CD8-positive, alpha-beta memory T cell (primary cell): ENCODE data around the gene ZNF618. TPM values are rescaled to one million over a fixed set of nuclear protein-coding genes. Genes with fewer than 3 reads are reported as not detected.

Source experiments
- CTCF ChIA-PET: fragments of 350-600 bp; sonication (Branson Sonifier 250); formaldehyde crosslinking; loops from one replicate; lab custom pipeline; 2021; ENCODE audit warnings: antibody characterized with exemption; lab: Charles Lee
- POLR2A ChIA-PET: fragments of 350-600 bp; sonication (Branson Sonifier 250); formaldehyde crosslinking; loops from one replicate; lab custom pipeline; 2021; ENCODE audit warnings: antibody characterized with exemption; lab: Charles Lee
- DNase-seq, 5 donors: peaks; one replicate each; pipeline versions ENCODE4 v3.0.0 to v3.0.0-alpha.2; 2020 to 2022; ENCODE audit warnings: mixed read lengths in 1 of 5
- H3K27ac ChIP-seq: one replicate; pipeline ENCODE4 v1.7.0; 2013; ENCODE audit warnings: low read depth, mild to moderate bottlenecking, low read length, moderate library complexity
- H3K27me3 ChIP-seq: 2 replicates; pipeline ENCODE4 v1.7.0; 2013; ENCODE audit warnings: low read length, mild to moderate bottlenecking; ENCODE audit not compliant: insufficient read depth, poor library complexity, severe bottlenecking
- H3K36me3 ChIP-seq: 2 replicates; pipeline ENCODE4 v1.7.0; 2013; ENCODE audit warnings: mild to moderate bottlenecking, low read length, moderate library complexity; ENCODE audit not compliant: insufficient read depth
- H3K4me1 ChIP-seq: 2 replicates; pipeline ENCODE4 v1.7.0; 2013; ENCODE audit warnings: mild to moderate bottlenecking, low read length, moderate library complexity; ENCODE audit not compliant: insufficient read depth
- H3K4me3 ChIP-seq: 2 replicates; pipeline ENCODE4 v1.7.0; 2013; ENCODE audit warnings: mild to moderate bottlenecking, low read length
- H3K9me3 ChIP-seq: 2 replicates; pipeline ENCODE4 v1.7.0; 2013; ENCODE audit warnings: mild to moderate bottlenecking, low read length
- H3K27ac Mint-ChIP-seq, 8 donors: one replicate each; pipeline ENCODE4 v1.8.0; 2020 to 2021; ENCODE audit warnings: mixed read lengths in 8 of 8, mild to moderate bottlenecking in 6 of 8, inconsistent platforms in 3 of 8, moderate library complexity in 3 of 8
- H3K27me3 Mint-ChIP-seq, 2 donors: one replicate each; pipeline ENCODE4 v1.8.0; 2020 to 2021; ENCODE audit warnings: mixed read lengths in 2 of 2, mild to moderate bottlenecking in 1 of 2, moderate library complexity in 1 of 2
- H3K36me3 Mint-ChIP-seq, 3 donors: one replicate each; pipeline ENCODE4 v1.8.0; 2020 to 2021; ENCODE audit warnings: mixed read lengths in 3 of 3, inconsistent platforms in 1 of 3, mild to moderate bottlenecking in 1 of 3
- H3K4me1 Mint-ChIP-seq, 3 donors: one replicate each; pipeline ENCODE4 v1.8.0; 2020 to 2021; ENCODE audit warnings: mixed read lengths in 3 of 3, inconsistent platforms in 1 of 3, mild to moderate bottlenecking in 1 of 3
- H3K4me3 Mint-ChIP-seq, 7 donors: one replicate each; pipeline ENCODE4 v1.8.0; 2020 to 2021; ENCODE audit warnings: mixed read lengths in 7 of 7, mild to moderate bottlenecking in 6 of 7, moderate library complexity in 4 of 7, inconsistent platforms in 2 of 7
- H3K9me3 Mint-ChIP-seq, 5 donors: one replicate each; pipeline ENCODE4 v1.8.0; 2020 to 2022; ENCODE audit warnings: mixed read lengths in 5 of 5, mild to moderate bottlenecking in 3 of 5, moderate library complexity in 2 of 5, inconsistent platforms in 1 of 5
- polyA plus RNA-seq: library from polyadenylated mRNA; unstranded; fragments of 300-500 nt; fragmentation: Illumina TruSeq; gene quantifications from one replicate; pipeline ENCODE4 v1.2.3, GENCODE V29; 2021
- total RNA-seq, 2 experiments: library from RNA; stranded (reverse); gene quantifications; one replicate each; pipeline ENCODE4 v1.2.3, GENCODE V29; 2021

The ZNF618 gene
- total and polyA plus RNA-seq, 3 experiments from 2014 or later, result 0.55 to 1.2 (median 0.57) TPM

DNA sequence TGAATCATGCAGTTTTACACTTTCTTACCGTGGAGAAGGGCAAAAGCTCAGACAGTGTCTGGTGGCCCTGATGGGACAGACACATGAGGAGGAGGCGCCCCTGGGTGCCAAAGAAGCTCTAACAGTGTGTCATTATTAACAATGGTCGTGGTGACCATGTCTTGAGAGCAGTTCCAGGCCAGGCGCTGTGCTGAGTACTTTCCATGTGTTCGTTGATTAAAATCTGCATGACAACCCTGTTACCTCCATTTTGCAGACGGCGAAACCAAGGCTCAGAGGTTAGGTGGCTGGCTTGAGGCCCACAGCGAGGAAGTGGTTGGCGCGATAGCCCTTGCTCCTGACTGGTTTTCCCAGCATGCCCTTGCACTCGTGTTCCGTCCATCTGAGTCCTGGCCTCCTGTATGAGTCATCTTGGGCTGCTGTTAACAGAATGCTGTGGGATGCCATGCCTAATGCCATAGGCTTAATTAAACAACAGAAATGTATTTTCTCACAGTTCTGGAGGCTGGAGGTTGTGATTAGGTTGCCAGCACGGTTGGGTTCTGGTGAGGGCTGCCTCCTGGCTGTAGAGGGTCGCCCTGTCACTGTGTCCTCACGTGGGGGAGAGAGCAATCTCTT is 110.0 kb downstream of the ZNF618 start:
- no peaks in the 10 kb centered on the region for H3K36me3 ChIP-seq
- H3K27me3 ChIP-seq, result no peaks in the 10 kb centered on the region
- Mint-ChIP-seq H3K36me3 (peaks cover 0 to 9% (median 0%) of the 10 kb centered on the region in 3 donors), H3K4me3 (no peak overlapping the region), H3K27ac (no peak overlapping the region), H3K9me3 (peaks cover 0 to 3% (median 0%) of the 10 kb centered on the region in 5 donors), H3K4me1 (no peaks in the 10 kb centered on the region), H3K27me3 (no peaks in the 10 kb centered on the region)
- H3K4me3 ChIP-seq, result no peak overlapping the region
- ChIA-PET POLR2A (no interaction called here), CTCF (no interaction called here)
- DNase-seq, result no peak
- no peaks in the 10 kb centered on the region for H3K9me3 ChIP-seq
- no peak overlapping the region for H3K27ac ChIP-seq
- H3K4me1 ChIP-seq, result no peaks in the 10 kb centered on the region

DNA sequence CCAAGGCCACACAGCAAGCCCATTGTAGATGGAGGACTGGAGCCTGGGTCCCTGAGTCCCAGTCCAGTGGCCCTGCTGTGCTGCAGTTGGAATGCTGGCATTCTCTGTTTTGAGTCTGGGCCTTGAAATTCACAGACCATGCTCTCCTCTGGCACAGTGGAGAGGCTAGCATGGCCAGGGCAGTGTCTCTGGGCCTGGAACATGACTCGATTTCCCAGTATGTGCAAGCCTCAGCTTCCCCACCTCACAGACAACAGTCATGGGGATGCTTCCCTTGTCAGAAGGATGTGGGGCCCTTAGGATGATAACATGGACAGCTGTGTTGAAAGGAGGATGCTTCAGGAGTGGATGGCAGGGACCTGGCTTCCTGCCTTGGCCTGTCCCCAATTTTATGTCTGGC is 110.8 kb downstream of the ZNF618 start:
- no peaks in the 10 kb centered on the region for H3K27me3 Mint-ChIP-seq
- no peak overlapping the region for H3K27ac Mint-ChIP-seq
- H3K4me3 Mint-ChIP-seq, result no peak overlapping the region
- H3K4me3 ChIP-seq, result no peak overlapping the region
- POLR2A ChIA-PET, result no interaction called here
- H3K27me3 ChIP-seq, result no peaks in the 10 kb centered on the region
- H3K4me1 Mint-ChIP-seq, result peaks cover 0 to 1% (median 0%) of the 10 kb centered on the region in 3 donors
- H3K9me3 Mint-ChIP-seq, result peaks cover 0 to 3% (median 0%) of the 10 kb centered on the region in 5 donors
- no peaks in the 10 kb centered on the region for H3K9me3 ChIP-seq
- H3K36me3 Mint-ChIP-seq, result peaks cover 0 to 9% (median 0%) of the 10 kb centered on the region in 3 donors
- DNase-seq, result no peak
- CTCF ChIA-PET, result no interaction called here
- no peaks in the 10 kb centered on the region for H3K4me1 ChIP-seq
- H3K27ac ChIP-seq, result no peak overlapping the region
- H3K36me3 ChIP-seq, result no peaks in the 10 kb centered on the region

DNA sequence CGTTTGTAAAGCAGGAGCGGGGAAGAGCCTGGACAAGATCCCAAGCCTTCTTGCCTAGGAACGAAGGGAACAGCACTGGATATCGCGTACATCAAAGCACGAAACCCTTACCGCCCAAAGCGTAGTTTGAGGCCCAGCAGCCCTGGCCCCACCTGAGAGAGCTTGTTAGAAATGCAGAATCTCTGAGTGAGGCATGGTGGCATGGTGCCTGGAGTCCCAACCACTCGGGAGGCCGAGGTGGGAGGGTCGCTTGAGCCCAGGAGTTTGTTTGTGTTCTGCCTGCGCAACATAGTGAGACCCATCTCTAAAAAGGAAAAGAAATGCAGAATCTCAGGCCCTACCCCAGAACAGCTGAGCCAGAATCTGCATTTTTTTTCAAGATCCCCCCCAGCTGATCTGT is 111.4 kb downstream of the ZNF618 start:
- H3K9me3 Mint-ChIP-seq, result peaks cover 0 to 3% (median 0%) of the 10 kb centered on the region in 5 donors
- ChIA-PET CTCF (no interaction called here), POLR2A (no interaction called here)
- H3K4me3 Mint-ChIP-seq, result no peak overlapping the region
- Histone ChIP-seq H3K27ac (no peak overlapping the region), H3K36me3 (no peaks in the 10 kb centered on the region), H3K4me1 (no peaks in the 10 kb centered on the region), H3K9me3 (no peaks in the 10 kb centered on the region), H3K4me3 (no peak overlapping the region), H3K27me3 (no peaks in the 10 kb centered on the region)
- H3K4me1 Mint-ChIP-seq, result peaks cover 0 to 6% (median 0%) of the 10 kb centered on the region in 3 donors
- H3K36me3 Mint-ChIP-seq, result peaks cover 0 to 9% (median 0%) of the 10 kb centered on the region in 3 donors
- H3K27me3 Mint-ChIP-seq, result no peaks in the 10 kb centered on the region
- H3K27ac Mint-ChIP-seq, result no peak overlapping the region
- DNase-seq, result no peak

- Histone ChIP-seq H3K4me1 (no peaks in the 10 kb centered on the region), H3K9me3 (no peaks in the 10 kb centered on the region), H3K27me3 (no peaks in the 10 kb centered on the region), H3K27ac (no peak overlapping the region), H3K4me3 (no peak overlapping the region), H3K36me3 (no peaks in the 10 kb centered on the region)
- ChIA-PET POLR2A (no interaction called here), CTCF (no interaction called here)
- Mint-ChIP-seq H3K27ac (peak overlapping the region in 1 of 8 donors; percentile 59), H3K9me3 (peaks cover 0 to 3% (median 0%) of the 10 kb centered on the region in 5 donors), H3K4me1 (peaks cover 0 to 11% (median 0%) of the 10 kb centered on the region in 3 donors), H3K36me3 (peaks cover 0 to 9% (median 0%) of the 10 kb centered on the region in 3 donors), H3K4me3 (no peak overlapping the region), H3K27me3 (peaks cover 0 to 1% of the 10 kb centered on the region in 2 donors)
- no peak for DNase-seq
Measured at GRCh38 chr9:113988385-113989016, 112.4 kb downstream of the ZNF618 start.

GRCh38 chr9:113989017-113989713 is 113.1 kb downstream of the ZNF618 start:
- Histone ChIP-seq H3K27me3 (no peaks in the 10 kb centered on the region), H3K9me3 (no peaks in the 10 kb centered on the region), H3K27ac (no peak overlapping the region), H3K4me3 (no peak overlapping the region), H3K36me3 (no peaks in the 10 kb centered on the region), H3K4me1 (no peaks in the 10 kb centered on the region)
- DNase-seq, result no peak
- Mint-ChIP-seq H3K4me1 (peaks cover 0 to 15% (median 2%) of the 10 kb centered on the region in 3 donors), H3K27ac (no peak overlapping the region), H3K36me3 (peaks cover 0 to 9% (median 0%) of the 10 kb centered on the region in 3 donors), H3K4me3 (no peak overlapping the region), H3K9me3 (peaks cover 0 to 3% (median 0%) of the 10 kb centered on the region in 5 donors), H3K27me3 (peaks cover 0 to 1% of the 10 kb centered on the region in 2 donors)
- CTCF ChIA-PET, result no interaction called here
- POLR2A ChIA-PET, result no interaction called here

DNA sequence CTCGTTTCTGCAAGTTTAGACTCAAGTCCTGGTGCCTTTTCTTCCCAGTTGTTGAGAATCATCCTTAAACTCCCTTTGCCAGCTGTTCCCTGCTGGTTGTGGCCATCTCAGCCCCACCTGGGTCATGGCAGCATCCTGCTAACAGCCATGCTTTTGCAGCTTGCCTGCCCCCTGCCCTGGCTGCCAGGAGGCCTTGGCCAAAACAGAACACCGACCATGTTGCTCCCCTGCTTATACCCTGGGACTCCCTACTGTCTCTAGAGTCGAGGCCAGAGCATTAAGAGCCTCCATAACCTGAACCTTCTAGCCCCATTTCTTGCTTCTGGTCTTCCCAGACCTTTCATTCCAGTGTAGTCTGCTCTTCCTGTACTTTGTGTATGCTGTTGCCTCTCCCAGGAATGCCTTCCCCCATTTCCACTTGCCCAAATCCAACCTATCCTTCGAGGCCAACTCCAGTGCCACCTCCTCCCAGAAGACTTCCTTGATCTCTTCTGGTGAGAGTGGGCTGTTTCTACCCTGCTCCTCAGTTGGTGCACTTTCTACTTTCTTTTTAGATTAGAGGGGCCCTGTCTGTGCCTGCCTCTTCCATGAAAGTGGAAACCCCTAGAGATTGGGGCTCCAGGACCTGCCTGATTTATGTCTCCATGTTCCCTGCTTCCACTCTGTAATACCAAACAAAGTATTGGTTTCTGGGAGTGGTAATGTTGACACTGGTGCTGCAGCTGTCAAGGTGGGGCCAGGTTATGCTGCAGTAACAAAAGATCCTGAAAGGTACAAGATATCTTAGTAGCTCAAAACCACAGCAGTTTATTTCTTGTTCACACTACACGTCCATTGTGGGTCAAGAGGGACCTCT is 113.8 kb downstream of the ZNF618 start:
- no peak for DNase-seq
- POLR2A ChIA-PET, result no interaction called here
- H3K4me1 Mint-ChIP-seq, result peaks cover 0 to 15% (median 2%) of the 10 kb centered on the region in 3 donors
- CTCF ChIA-PET, result no interaction called here
- Histone ChIP-seq H3K4me3 (no peak overlapping the region), H3K9me3 (no peaks in the 10 kb centered on the region), H3K4me1 (no peaks in the 10 kb centered on the region), H3K27ac (no peak overlapping the region), H3K27me3 (no peaks in the 10 kb centered on the region), H3K36me3 (no peaks in the 10 kb centered on the region)
- H3K4me3 Mint-ChIP-seq, result no peak overlapping the region
- H3K27ac Mint-ChIP-seq, result no peak overlapping the region
- H3K27me3 Mint-ChIP-seq, result peaks cover 0 to 3% of the 10 kb centered on the region in 2 donors
- H3K36me3 Mint-ChIP-seq, result peaks cover 0 to 9% (median 0%) of the 10 kb centered on the region in 3 donors
- peaks cover 0 to 3% (median 0%) of the 10 kb centered on the region in 5 donors for H3K9me3 Mint-ChIP-seq

DNA sequence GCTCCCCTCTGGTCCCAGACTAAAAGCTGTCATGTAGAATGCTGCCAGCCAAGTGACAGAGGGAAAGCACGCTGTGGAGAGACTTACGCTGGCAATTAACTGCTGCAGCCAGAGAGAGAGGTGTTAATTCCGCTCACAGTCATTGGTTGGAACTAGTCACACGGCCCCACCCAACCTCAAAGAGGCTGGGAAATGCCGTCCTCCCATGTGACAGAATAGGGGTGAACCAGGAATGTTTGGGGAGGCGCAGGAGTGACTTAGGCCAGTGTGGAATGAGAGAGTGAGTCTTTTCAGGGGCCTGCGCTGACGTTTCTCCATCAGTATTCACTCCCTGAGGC is 114.4 kb downstream of the ZNF618 start:
- Mint-ChIP-seq H3K36me3 (peaks cover 0 to 9% (median 0%) of the 10 kb centered on the region in 3 donors), H3K4me3 (no peak overlapping the region), H3K9me3 (peaks cover 0 to 3% (median 0%) of the 10 kb centered on the region in 5 donors), H3K4me1 (peaks cover 0 to 15% (median 2%) of the 10 kb centered on the region in 3 donors), H3K27me3 (peaks cover 0 to 3% of the 10 kb centered on the region in 2 donors), H3K27ac (no peak overlapping the region)
- Histone ChIP-seq H3K4me3 (no peak overlapping the region), H3K9me3 (no peaks in the 10 kb centered on the region), H3K27ac (no peak overlapping the region), H3K36me3 (no peaks in the 10 kb centered on the region), H3K27me3 (no peaks in the 10 kb centered on the region), H3K4me1 (no peaks in the 10 kb centered on the region)
- ChIA-PET POLR2A (no interaction called here), CTCF (no interaction called here)
- no peak for DNase-seq
